NCI-H446 (cell line): ENCODE data around the gene SMCHD1.
"Not testable (repeated sequence)": the region's sequence is repeated elsewhere in the genome, so short reads cannot be mapped to it uniquely, and the experiment has no call there.

ENCODE experiments used
- DNase-seq, 2 experiments: peaks; one replicate each; lab custom pipeline; 2025; lab: John Stamatoyannopoulos, UW

Gene SMCHD1

GRCh38 chr18:2814928-2815327, 159.4 kb downstream of the SMCHD1 start:
- no peak for DNase-seq

GRCh38 chr18:2818281-2818680, 162.8 kb downstream of the SMCHD1 start:
- no peak for DNase-seq

- DNase-seq = no peak
Observed at GRCh38 chr18:2821695-2822094, 166.2 kb downstream of the SMCHD1 start.

GRCh38 chr18:2822213-2822921, 166.8 kb downstream of the SMCHD1 start:
- no peak for DNase-seq

GRCh38 chr18:2823202-2823601, 167.7 kb downstream of the SMCHD1 start:
- DNase-seq = no peak

- DNase-seq = no peak
Observed at GRCh38 chr18:2823966-2824365, 168.4 kb downstream of the SMCHD1 start.

GRCh38 chr18:2824865-2825264, 169.3 kb downstream of the SMCHD1 start:
- DNase-seq = no peak

- no peak for DNase-seq
Observed at GRCh38 chr18:2825613-2826175, 170.2 kb downstream of the SMCHD1 start.

- no peak for DNase-seq
Observed at GRCh38 chr18:2826581-2826980, 171.1 kb downstream of the SMCHD1 start.

- DNase-seq = no peak
Observed at GRCh38 chr18:2827061-2827460, 171.5 kb downstream of the SMCHD1 start.

GRCh38 chr18:2836118-2836517, 180.6 kb downstream of the SMCHD1 start:
- not testable (repeated sequence) for DNase-seq

GRCh38 chr18:2837290-2837689, 181.8 kb downstream of the SMCHD1 start:
- not testable (repeated sequence) for DNase-seq

GRCh38 chr18:2839202-2839601, 183.7 kb downstream of the SMCHD1 start:
- no peak for DNase-seq

- no peak for DNase-seq
Observed at GRCh38 chr18:2840521-2840920, 185.0 kb downstream of the SMCHD1 start.

- no peak for DNase-seq
Observed at GRCh38 chr18:2843146-2843545, 187.6 kb downstream of the SMCHD1 start.

GRCh38 chr18:2845172-2845571, 189.6 kb downstream of the SMCHD1 start:
- no peak for DNase-seq

GRCh38 chr18:2846636-2847316, 191.2 kb downstream of the SMCHD1 start, which contains the start of gene EMILIN2:
TSS of gene EMILIN2 (plus strand) at chr18:2847006. CDS start at chr18:2847189, 183 bp downstream.
- no peak for DNase-seq

- no peak for DNase-seq
Observed at GRCh38 chr18:2847317-2848246, 192.1 kb downstream of the SMCHD1 start.

- no peak for DNase-seq
Observed at GRCh38 chr18:2848247-2849246, 193.0 kb downstream of the SMCHD1 start.

GRCh38 chr18:2850816-2851215, 195.3 kb downstream of the SMCHD1 start:
- no peak for DNase-seq

GRCh38 chr18:2851771-2852170, 196.2 kb downstream of the SMCHD1 start:
- no peak for DNase-seq
